Measurements from ENCODE around the gene TLE6. TPM values are rescaled to one million over a fixed set of nuclear protein-coding genes. Genes with fewer than 3 reads are reported as not detected.
"Not testable (repeated sequence)": the region's sequence is repeated elsewhere in the genome, so short reads cannot be mapped to it uniquely, and the experiment has no call there.

The TLE6 gene
- polyA plus RNA-seq, 3 donors = 0.77 to 2.2 (median 1.8) TPM

DNA sequence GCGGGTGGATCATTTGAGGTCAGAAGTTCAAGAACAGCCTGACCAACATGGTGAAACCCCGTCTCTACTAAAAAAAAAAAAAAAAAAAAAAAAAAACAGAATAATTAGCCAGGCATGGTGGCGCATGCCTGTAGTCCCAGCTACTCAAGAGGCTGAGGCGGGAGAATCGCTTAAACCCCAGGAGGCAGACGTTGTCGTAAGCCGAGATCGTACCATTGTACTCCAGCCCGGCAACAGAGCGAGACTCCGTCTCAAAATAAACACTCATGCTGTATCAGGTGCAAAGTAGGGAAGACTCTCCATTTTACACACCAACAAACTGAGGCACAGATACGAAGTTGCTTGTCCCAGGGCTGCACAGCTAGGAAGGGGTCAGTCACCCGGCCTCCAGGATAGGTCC, 15.6 kb downstream of the TLE6 start:
- H3K27ac ChIP-seq (ENCODE audit: low read depth, low read length) = no peak overlapping the region
- 68 to 80% (median 79%) methylated on average over 13 to 14 of the region's 14 CpGs for WGBS, 3 donors

DNA sequence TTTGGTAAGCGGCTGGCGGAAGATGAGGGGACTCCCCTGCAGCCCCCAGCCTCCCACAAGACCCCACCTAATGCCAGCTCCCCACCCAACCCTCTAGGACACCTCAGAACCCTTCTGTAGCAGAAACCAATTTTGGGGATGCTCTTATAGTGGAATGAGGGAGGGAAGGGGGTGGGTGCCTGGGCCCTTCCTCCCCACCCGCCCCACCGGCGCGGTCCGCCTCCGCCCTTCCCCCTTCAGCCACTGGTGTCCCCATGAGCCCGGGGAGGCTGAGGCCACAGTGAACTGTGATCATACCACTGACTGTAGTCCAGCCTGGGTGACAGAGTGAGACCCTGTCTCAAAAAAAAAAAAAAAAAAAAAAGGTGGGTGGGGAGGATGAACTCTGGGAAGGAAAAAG, 16.2 kb downstream of the TLE6 start:
- WGBS, 3 donors = 38 to 73% (median 68%) methylated on average over 6 to 9 of the region's 9 CpGs
- H3K27ac ChIP-seq (ENCODE audit: low read depth, low read length) = no peak overlapping the region

DNA sequence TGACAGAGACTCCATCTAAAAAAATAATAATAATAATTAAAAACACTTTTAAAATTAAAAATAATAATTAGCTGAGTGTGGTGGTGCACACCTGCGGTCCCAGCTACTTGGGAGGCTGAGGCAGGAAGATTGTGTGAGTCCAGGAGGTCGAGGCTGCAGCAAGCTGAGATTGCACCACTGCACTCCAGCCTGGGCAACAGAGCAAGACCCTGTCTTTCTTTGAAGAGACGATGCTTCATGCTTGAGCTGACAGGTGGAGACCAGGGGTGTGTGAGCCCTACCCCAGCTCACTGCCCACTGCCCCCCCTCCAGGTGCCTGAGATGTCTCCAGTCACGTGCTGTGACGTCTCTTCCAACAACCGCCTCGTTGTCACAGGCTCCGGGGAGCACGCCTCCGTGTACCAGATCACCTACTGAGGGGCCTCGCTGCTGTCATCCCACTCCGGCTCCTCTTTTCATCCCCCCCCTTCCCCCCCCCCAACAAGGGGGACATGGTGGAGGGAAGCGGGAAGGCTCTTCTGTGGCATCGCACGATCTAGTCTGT, 17.3 kb downstream of the TLE6 start:
- WGBS, 3 donors = 88 to 93% (median 92%) methylated on average over 14 to 15 of the region's 15 CpGs
- H3K27ac ChIP-seq (ENCODE audit: low read depth, low read length) = no peak overlapping the region

DNA sequence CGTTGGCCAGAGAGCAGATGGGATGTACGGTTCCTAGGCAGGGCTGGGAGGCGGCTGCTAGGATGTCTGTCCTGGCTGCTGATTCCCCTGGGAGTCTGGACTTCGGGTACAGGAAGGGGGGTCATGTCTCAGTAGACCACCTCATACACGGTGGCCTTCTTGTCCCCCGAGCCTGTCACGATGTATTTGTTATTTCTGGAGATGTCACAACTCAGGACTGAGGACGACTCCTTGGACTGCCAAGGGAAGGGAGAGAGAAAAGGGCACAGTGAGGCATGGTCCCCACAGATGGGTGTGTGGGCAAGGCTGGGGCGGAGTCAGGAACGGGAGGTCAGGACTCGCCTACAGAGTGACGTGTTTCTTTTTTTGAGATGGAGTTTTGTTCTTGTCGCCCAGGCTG, 20.4 kb downstream of the TLE6 start:
- H3K27ac ChIP-seq (ENCODE audit: low read depth, low read length) = no peak overlapping the region
- WGBS, 3 donors = 76 to 87% (median 82%) methylated on average over 13 of the region's 13 CpGs

DNA sequence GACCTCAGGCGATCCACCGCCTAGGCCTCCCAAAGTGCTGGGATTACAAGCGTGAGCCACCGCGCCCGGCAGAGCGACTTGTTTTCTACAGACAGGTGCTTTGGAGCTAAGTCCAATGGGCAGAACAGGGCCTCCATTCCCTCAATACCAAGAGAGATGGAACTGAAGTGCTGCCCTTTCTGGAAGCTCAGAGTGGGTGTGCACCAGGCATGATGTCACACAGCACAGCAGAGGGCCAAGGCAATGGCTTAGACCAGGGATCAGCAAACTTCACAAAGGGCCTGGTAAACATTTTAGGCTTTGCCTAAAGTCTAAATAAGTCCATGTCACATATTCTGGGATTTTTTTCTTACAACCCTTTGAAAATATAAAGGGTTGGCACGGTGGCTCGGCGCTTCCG, 21.3 kb downstream of the TLE6 start:
- no peak overlapping the region for H3K27ac ChIP-seq (ENCODE audit: low read depth, low read length)
- 87 to 96% (median 94%) methylated on average over 11 of the region's 11 CpGs for WGBS, 3 donors

DNA sequence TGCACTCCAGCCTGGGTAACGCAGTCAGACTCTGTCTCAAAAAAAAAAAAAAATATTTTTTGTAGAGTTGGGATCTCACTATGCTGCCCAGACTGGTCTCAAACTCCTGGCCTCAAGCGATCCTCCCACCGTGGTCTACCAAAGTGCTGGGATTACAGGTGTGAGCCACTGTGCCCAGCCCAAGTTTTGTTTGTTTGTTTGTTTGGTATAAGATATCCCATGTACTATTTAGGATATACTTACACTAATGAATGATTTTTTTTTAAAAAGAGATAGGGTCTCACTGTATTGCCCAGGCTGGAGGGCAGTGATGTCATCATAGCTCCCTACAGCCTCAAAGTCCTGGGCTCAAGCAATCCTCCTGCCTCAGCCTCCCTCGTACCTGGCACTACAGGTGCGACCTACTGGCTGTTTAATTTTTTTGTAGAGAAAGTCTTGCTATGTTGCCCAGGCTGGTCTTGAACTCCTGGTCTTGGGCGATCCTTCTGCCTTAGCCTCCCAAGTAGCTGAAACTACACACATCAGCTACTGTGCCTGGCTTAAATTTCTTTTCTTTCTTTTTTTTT, 24.0 kb downstream of the TLE6 start:
- WGBS, 3 donors = 96 to 98% (median 96%) methylated on average over 6 of the region's 6 CpGs
- H3K27ac ChIP-seq (ENCODE audit: low read depth, low read length) = no peak overlapping the region

DNA sequence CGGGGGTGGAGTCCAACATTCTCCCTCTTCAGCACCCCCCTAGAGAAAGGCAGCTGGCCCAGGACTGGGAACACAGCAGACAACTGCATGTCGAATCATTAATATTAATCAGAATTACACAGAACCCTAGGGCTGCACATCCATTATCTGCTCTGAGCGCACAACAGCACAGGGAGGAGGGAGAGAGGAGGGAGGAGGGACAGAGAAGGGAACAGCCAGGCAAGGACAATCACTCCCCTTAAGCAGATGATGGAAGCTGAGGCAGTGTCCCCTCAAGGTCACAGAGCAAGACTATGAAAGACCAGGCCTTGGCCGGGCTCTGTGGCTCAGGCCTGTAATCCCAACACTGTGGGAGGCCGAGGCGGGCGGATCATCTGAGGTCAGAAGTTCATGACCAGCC, 25.7 kb downstream of the TLE6 start:
- WGBS, 3 donors = 88 to 93% (median 93%) methylated on average over 6 to 7 of the region's 7 CpGs
- no peak overlapping the region for H3K27ac ChIP-seq (ENCODE audit: low read depth, low read length)

DNA sequence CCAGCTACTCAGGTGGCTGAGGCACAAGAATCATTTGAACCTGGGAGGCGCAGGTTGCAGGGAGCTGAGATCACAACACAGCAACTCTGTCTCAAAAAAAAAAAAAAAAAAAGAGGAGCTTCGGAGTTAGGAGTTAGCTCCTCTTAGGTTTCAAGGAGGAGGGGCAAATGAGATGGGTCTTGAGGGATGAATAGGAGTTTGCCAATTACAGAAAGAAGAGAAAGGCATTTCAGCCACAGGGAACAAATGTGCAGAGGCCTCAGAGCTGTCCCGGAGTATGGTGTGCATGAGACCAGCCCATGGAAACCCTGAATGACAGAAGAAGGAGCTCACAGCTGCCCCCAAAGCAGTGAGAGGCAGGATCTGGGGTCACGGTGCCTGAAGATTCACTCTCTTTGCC, 27.2 kb downstream of the TLE6 start:
- H3K27ac ChIP-seq (ENCODE audit: low read depth, low read length) = no peak overlapping the region
- WGBS, 3 donors = 82 to 97% (median 87%) methylated on average over 4 of the region's 4 CpGs

DNA sequence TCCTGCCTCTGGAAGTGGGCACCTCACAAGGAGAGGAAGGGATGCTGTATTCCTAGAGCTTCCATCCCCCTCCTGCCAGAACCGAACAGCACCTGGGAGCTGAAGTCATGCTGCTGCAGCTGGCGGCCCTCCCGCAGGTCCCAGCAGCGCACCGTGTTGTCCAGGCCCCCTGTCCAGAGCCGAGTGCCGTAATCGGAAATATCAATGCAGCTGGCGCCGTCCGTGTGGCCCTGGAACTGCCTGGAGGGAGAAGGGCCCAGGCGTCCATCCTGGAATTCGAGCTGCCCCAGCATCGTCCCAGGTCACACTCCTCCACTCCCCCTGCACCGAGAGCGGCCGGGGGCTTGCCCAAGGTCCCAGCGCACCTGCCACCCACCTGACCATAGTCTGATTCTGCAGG, 28.0 kb downstream of the TLE6 start:
- no peak overlapping the region for H3K27ac ChIP-seq (ENCODE audit: low read depth, low read length)
- 82 to 91% (median 86%) methylated on average over 16 to 18 of the region's 18 CpGs for WGBS, 3 donors

DNA sequence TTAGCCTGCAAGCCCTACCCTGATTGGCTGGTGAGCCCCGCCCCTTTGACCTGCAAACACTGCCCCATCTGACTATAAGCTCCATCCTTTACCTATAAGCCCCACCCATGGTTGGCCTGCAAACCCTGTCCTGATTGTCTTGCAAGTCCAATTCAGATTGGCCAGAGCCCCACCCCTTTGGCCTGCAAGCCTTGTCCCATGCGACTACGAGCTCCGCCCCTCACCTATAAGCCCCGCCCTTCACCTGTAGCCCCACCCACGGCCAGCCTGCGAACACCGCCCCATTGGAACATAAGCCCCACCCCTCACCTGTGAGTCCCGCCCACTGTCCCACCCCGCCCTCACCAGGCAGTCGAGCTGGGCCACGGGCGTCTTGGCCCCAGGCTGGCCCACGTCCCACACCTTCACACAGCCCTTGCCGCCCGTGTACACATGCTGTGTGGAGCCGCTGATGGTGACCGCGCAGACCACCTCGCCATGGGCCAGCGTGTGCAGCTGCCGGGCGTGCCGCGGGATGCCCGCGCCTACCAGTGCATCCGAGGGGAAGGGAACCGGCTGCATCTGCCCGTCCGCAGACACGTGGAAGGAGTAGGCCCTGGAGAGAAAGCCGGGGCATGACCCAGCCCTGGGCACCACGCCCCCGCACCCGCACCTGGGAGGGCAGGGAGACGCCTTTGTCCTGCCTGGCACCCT, 28.9 kb downstream of the TLE6 start:
- WGBS, 3 donors = 81 to 86% (median 86%) methylated on average over 36 to 37 of the region's 37 CpGs
- H3K27ac ChIP-seq (ENCODE audit: low read depth, low read length) = no peak overlapping the region

DNA sequence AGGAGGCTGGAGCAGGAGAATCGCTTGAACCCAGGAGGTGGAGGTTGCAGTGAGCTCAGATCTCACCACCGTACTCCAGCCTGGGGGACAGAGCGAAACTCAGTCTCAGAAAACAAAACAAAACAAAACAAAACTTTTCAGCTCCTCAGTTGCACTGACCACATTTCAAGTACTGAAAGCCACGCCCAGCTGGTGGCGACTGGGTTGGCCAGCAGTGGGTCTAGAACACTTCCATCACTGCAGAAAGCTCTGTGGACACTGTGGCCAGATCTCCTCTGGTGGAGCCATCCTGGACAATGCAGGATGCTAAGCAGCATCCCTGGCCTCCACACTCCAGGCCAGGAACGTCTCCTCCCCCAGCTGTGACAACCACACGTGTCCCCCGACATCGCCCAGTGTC, 30.6 kb downstream of the TLE6 start:
- no peak overlapping the region for H3K27ac ChIP-seq (ENCODE audit: low read depth, low read length)
- WGBS, 3 donors = 80 to 91% (median 82%) methylated on average over 9 of the region's 9 CpGs

DNA sequence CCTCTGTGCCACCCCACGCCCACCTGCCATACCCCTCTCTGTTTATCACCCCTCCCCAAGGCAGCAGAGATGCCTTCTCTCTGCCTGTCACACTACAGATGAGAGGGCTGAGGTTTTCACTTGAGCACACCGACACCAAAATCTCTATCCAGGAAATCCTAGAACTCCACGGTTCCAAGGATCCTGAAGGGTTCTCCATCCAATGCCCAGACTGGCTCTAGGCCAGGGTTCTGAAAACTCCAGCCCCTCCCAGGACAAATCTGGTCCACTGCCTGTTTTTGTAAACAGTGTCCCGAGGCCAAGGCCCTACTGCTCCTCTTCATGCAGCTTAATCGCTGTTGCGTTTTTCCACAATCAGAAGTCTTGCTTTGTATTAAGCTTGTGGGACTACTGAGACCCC, 31.6 kb downstream of the TLE6 start:
- WGBS, 3 donors = 83 to 86% (median 84%) methylated on average over 6 of the region's 6 CpGs
- no peak overlapping the region for H3K27ac ChIP-seq (ENCODE audit: low read depth, low read length)

DNA sequence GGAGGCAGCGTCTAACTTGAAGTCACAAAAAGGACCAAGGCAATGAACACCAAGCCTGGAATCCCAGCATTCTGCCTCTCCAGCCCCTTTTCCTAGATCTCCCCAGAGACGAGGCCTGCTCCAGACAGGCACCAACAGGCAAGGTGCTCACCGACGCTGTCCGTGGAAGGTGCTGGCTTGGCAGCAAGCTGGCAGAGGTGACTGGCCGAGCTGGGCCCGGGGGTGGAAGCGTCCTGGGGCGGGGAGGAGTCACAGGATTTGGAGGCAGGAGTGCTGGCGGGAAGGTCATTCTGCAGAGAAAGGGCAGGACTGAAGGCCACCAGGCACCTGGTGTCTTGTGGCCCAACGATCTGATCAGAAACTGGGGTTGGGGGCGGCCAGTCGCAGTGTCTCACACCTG, 33.5 kb downstream of the TLE6 start:
- H3K27ac ChIP-seq (ENCODE audit: low read depth, low read length) = no peak overlapping the region
- 89 to 95% (median 95%) methylated on average over 13 of the region's 13 CpGs for WGBS, 3 donors

DNA sequence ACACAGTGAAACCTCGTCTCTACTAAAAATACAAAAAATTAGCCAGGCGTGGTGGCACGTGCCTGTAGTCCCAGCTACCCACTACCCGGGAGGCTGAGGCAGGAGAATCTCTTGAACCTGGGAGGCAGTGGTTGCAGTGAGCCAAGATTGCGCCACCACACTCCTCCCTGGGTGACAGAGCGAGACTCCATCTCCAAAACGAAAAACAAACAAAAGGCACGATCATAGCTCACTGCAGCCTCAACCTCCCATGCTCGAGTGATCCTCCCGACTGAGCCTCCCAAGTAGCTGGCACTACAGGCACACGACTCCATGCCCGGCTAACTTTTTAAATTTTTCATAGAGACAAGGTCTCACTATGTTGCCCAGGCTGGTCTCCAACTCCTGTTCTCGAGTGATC, 34.7 kb downstream of the TLE6 start:
- not testable (repeated sequence) for H3K27ac ChIP-seq (ENCODE audit: low read depth, low read length)
- WGBS, 3 donors = 86 to 91% (median 88%) methylated on average over 13 of the region's 13 CpGs

DNA sequence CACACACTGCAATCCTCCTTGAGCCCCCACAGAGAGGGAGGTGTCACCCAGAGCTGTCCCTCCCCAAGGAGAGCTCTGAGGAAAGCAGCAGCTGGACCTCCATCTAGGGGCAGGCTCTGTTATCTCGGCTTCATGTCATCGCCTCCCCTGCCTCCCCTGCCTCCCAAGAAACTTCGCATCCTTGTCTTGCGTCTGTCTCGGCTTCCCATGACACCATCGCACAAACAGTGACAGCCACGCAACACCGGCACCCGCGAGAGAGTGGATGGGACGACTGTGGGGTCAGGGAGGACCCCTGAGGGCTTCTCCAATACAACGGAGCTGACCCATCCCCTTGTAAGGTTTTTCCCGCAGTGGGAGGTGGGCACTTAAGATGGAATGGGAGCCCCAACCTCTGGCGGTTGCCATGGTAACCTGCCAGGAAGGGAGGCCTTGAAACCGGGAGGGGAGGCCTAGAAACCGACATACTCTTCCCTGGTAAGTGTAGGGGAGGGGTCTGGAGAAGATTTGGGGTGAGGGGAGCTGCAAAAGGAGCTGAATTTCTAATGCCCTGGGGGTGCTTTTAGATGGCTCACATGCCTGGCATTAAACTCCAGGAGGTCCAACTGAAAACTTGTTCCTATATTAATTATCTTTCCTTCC, 35.4 kb downstream of the TLE6 start:
- 78 to 81% (median 80%) methylated on average over 16 of the region's 16 CpGs for WGBS, 3 donors
- H3K27ac ChIP-seq (ENCODE audit: low read depth, low read length) = no peak overlapping the region

DNA sequence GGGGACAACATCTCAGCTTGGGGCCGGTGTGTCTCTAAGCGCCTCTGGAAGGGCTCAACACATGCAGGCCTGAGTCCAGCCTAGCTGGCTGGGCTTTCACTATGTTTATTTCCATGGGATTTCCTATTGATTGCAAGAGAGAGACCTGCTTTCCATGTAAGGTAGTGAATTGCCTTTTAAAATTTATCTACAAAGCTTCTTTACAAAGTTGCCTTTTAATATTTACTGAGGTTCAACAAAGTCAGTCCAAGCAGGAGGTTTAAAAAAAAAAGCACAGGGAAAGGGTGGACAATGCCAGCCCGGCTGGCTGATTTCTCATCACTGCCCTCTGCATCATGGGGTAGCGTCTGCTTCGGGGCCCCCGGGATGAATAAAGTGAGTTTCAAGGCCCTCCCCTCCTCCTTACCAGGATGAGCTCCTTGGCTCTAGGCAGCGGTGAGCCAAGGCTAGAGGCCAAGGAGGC, 35.9 kb downstream of the TLE6 start:
- H3K27ac ChIP-seq (ENCODE audit: low read depth, low read length) = no peak overlapping the region
- 29 to 88% (median 73%) methylated on average over 7 of the region's 7 CpGs for WGBS, 3 donors

DNA sequence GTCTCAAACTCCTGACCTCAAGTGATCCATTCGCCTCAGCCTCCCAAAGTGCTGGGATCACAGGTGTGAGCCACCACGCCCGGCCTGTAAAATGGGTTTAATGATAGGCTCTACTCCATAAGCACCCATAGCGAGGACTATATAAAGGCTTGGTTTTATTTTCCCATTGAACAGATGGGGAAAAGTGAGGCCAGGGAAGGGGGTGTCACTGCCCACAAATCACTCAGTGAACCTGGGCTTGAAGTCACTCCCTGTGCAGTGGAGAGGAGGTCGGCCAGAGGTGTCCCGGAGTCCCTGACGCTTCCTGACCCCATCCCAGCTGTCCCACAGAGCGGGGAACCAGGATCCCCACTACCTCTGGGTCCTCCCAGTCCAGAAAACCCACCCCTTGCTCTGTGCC, 36.8 kb downstream of the TLE6 start:
- 96 to 99% (median 96%) methylated on average over 8 of the region's 8 CpGs for WGBS, 3 donors
- H3K27ac ChIP-seq (ENCODE audit: low read depth, low read length) = no peak overlapping the region

DNA sequence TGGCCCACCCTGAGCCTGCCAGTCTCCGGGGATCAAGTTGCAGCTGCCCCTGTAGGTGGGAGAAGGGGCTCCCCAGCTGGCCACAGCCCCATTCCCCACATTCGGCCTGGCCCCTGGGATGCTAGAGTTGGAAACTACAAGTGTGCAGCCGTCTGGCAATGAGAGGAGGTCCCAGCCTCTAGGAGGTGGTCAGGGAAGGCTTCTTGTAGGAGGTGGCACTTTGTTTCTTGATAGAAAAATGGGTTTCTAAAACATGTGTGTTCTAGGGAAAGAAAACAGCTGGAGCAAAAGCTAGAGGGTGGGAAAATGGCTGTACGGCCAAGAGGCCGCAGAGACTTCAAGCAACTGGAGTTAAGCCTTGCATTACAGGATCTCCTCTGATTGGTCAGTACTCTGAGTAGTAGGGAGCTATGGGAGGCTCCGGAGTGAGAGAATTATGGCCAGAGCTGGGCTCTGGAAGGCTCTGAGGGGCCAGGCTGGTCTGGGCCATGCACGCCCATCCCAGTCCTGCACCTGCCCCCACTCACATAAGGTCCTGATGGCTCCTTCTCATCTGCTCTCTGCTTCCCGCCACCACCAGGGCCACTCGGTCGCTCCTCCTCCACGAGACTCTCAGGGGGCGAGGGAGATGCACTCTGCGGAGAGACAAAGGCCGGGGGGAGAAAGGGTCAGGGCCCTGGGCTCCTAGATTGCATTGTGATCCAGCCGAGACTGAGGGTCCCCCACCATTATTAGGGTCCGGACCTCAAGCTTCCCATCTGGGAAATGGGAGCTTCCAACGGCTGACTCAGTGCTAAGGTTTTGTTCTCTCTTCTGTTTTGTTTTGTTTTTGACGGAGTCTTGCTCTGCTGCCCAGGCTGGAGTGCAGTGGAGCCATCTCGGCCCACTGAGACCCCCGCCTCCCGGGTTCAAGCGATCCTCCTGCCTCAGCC, 38.0 kb downstream of the TLE6 start:
- no peak overlapping the region for H3K27ac ChIP-seq (ENCODE audit: low read depth, low read length)
- WGBS, 3 donors = 93 to 94% (median 93%) methylated on average over 22 of the region's 22 CpGs

DNA sequence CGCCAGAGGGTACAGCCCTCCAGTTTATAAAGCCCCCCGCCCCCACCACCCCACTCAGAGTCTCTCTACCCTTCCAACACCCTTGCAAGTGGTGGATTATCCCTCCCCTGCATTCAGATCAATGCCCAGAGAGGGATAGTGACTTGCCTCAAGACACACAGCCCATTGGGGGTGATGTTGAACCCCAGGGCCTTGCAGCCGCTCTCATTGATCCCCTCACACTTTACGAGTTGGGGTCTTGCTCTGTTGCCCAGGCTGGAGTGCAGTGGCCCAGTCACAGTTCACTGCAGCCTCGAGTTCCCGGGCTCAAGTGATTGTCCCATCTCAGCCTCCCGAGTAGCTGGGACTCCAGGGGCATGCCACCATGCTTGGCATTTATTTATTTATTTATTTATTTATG, 40.6 kb downstream of the TLE6 start:
- no peak overlapping the region for H3K27ac ChIP-seq (ENCODE audit: low read depth, low read length)
- 93 to 98% (median 98%) methylated on average over 6 to 7 of the region's 7 CpGs for WGBS, 3 donors
